PC-9 (cell line): Measurements from ENCODE around the gene NEDD4. TPM values are rescaled to one million over a fixed set of nuclear protein-coding genes. Genes with fewer than 3 reads are reported as not detected.
"Not testable (repeated sequence)": the region's sequence is repeated elsewhere in the genome, so short reads cannot be mapped to it uniquely, and the experiment has no call there.

Experiments used
- BruUV-seq: library from RNA; stranded (reverse); fragments of 400-500 nt; replicated peaks from 2 replicates; lab custom pipeline; 2021; lab: Mats Ljungman, UMichigan
- CTCF ChIA-PET: fragments of 300-600 bp; sonication (Branson Sonifier 250); formaldehyde crosslinking; loops from one replicate; lab custom pipeline; 2022; ENCODE audit warnings: antibody characterized with exemption; lab: Charles Lee
- POLR2A ChIA-PET: fragments of 300-600 bp; sonication (Branson Sonifier 250); formaldehyde crosslinking; loops from one replicate; lab custom pipeline; 2022; ENCODE audit warnings: antibody characterized with exemption; ENCODE audit not compliant: unreplicated experiment; lab: Charles Lee
- DNase-seq, 2 experiments: peaks; one replicate each; pipeline versions ENCODE4 v3.0.0 to v3.0.0-alpha.2; 2015 to 2022; ENCODE audit warnings: mixed read lengths in 1 of 2
- H2AFZ ChIP-seq: fragments of 200-600 bp; sonication (generic); 2 replicates; pipeline ENCODE4 v1.8.1; 2017; ENCODE audit warnings: antibody characterized with exemption
- H3F3A ChIP-seq: fragments of 200-600 bp; sonication (generic); 2 replicates; pipeline ENCODE4 v1.8.1; 2017; ENCODE audit warnings: antibody characterized with exemption, mild to moderate bottlenecking, low read depth; ENCODE audit not compliant: insufficient read depth
- H3K27ac ChIP-seq: fragments of 200-600 bp; sonication (generic); 2 replicates; pipeline ENCODE4 v1.6.1; 2016; ENCODE audit warnings: mixed run types
- H3K27me3 ChIP-seq: fragments of 200-600 bp; sonication (generic); 2 replicates; pipeline ENCODE4 v1.6.1; 2016; ENCODE audit warnings: low read depth, mixed run types; ENCODE audit not compliant: insufficient read depth
- H3K36me3 ChIP-seq: fragments of 200-600 bp; sonication (generic); 2 replicates; pipeline ENCODE4 v1.6.1; 2016; ENCODE audit warnings: low read depth, mixed run types
- H3K4me1 ChIP-seq: fragments of 200-600 bp; sonication (generic); replicated peaks from 2 replicates; pipeline ENCODE4 v1.6.1; 2016; ENCODE audit warnings: mixed run types; ENCODE audit not compliant: insufficient read depth
- H3K4me2 ChIP-seq: fragments of 200-600 bp; sonication (generic); 2 replicates; pipeline ENCODE4 v1.6.1; 2017; ENCODE audit warnings: mixed run types
- H3K4me3 ChIP-seq: fragments of 200-600 bp; sonication (generic); 2 replicates; pipeline ENCODE4 v1.6.1; 2016; ENCODE audit warnings: mixed run types
- H3K79me2 ChIP-seq: fragments of 200-600 bp; sonication (generic); 2 replicates; pipeline ENCODE4 v1.6.1; 2017; ENCODE audit warnings: low read depth, mixed run types
- H3K9me2 ChIP-seq: fragments of 200-600 bp; sonication (generic); 2 replicates; pipeline ENCODE4 v1.8.1; 2017; ENCODE audit warnings: mild to moderate bottlenecking; ENCODE audit not compliant: insufficient read depth
- H3K9me3 ChIP-seq: fragments of 200-600 bp; sonication (generic); 2 replicates; pipeline ENCODE4 v1.8.1; 2016; ENCODE audit warnings: low read depth; ENCODE audit not compliant: insufficient read depth
- H4K20me1 ChIP-seq: fragments of 200-600 bp; sonication (generic); 2 replicates; pipeline ENCODE4 v1.8.1; 2017; ENCODE audit not compliant: insufficient read depth
- CTCF ChIP-seq: fragments of 200-600 bp; sonication (generic); conservative IDR thresholded peaks from 2 replicates; pipeline ENCODE4 v1.6.1; 2017; ENCODE audit warnings: mixed run types, antibody characterized with exemption, mild to moderate bottlenecking, moderate library complexity
- EZH2 ChIP-seq: fragments of 200-600 bp; sonication (generic); IDR thresholded peaks from 2 replicates; pipeline ENCODE4 v1.8.0; 2017; ENCODE audit warnings: antibody characterized with exemption, low read depth
- intact Hi-C: fragments of 100-400 bp; cut with micrococcal nuclease; formaldehyde crosslinking; loops from one replicate; pipeline ENCODE4 v1.10.0; 2022; ENCODE audit not compliant: unreplicated experiment
- total RNA-seq: library from RNA; stranded (reverse); gene quantifications from 2 replicates; pipeline ENCODE4 v1.2.3, GENCODE V29; 2021

Gene NEDD4
- total RNA-seq, 1 experiment from 2014 or later, result 24.5 TPM

GRCh38 chr15:55846116-55846707 is 147.2 kb downstream of the NEDD4 start:
- H4K20me1 ChIP-seq, result no peaks in the 10 kb centered on the region
- H3K79me2 ChIP-seq, result no peaks in the 10 kb centered on the region
- H3K9me2 ChIP-seq, result no peaks in the 10 kb centered on the region
- H3K36me3 ChIP-seq, result no peaks in the 10 kb centered on the region
- ChIA-PET CTCF (interaction anchor here (0.5 to 1.6 kb wide), 5 partner anchors 188 to 317 kb away, joined by 3 to 8 read pairs (median 6); no protein-coding TSS in a partner anchor), POLR2A (no interaction called here)
- H3F3A ChIP-seq, result no peaks in the 10 kb centered on the region
- H3K4me3 ChIP-seq, result no peak overlapping the region
- no peak overlapping the region for H3K4me2 ChIP-seq
- DNase-seq, result peak; percentile 32 to 41
- H3K27ac ChIP-seq, result no peak overlapping the region
- no peaks in the 10 kb centered on the region for H3K9me3 ChIP-seq
- H3K4me1 ChIP-seq, result no peaks in the 10 kb centered on the region
- BruUV-seq, result no TSS peak
- TF ChIP-seq CTCF (peak; percentile 91), EZH2 (no peak)
- no peak overlapping the region for H2AFZ ChIP-seq
- intact Hi-C loops, result loop anchor here (1.0 kb wide), 1 partner anchor 198 kb away; no protein-coding TSS in a partner anchor
- H3K27me3 ChIP-seq, result no peaks in the 10 kb centered on the region

- H3K27ac ChIP-seq, H3K9me2 ChIP-seq, H3K27me3 ChIP-seq, H3K36me3 ChIP-seq, H3K4me3 ChIP-seq, H3F3A ChIP-seq, H3K79me2 ChIP-seq, DNase-seq, H2AFZ ChIP-seq, H3K4me2 ChIP-seq, H3K9me3 ChIP-seq, intact Hi-C loops, H3K4me1 ChIP-seq, H4K20me1 ChIP-seq, BruUV-seq: not testable (repeated sequence)
- ChIA-PET POLR2A (interaction anchor here (0.7 kb wide), 1 partner anchor 626 kb away, joined by 6 read pairs; no protein-coding TSS in a partner anchor), CTCF (interaction anchor here (0.6 kb wide), 1 partner anchor 74 kb away, joined by 3 read pairs; no protein-coding TSS in a partner anchor)
These were observed 150.5 kb downstream of the NEDD4 start for GRCh38 chr15:55842897-55843296.

DNA sequence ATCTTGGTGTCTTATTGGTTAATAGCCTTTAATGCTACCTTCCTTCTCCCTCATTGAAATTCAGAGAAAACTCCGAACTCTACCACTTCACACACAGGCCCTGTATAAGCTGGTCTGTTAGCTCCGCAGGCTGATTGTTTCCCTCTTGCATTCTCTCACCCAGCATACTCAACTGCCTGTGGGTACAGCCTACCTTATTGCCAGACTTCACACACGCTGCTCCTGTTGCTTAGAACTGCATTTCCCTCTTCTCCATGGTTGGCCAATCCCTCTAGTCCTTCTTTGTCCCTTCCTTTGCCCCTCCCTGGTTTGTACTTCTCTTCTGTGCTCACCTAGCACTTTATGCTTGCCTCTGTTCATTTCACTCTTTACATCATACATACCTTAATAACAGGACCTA is 157.5 kb downstream of the NEDD4 start:
- no peak overlapping the region for H3K4me2 ChIP-seq
- H3K9me3 ChIP-seq, result no peaks in the 10 kb centered on the region
- H3K4me1 ChIP-seq, result no peaks in the 10 kb centered on the region
- DNase-seq, result no peak
- no peak overlapping the region for H3K4me3 ChIP-seq
- no TSS peak for BruUV-seq
- no peaks in the 10 kb centered on the region for H4K20me1 ChIP-seq
- H2AFZ ChIP-seq, result no peak overlapping the region
- H3F3A ChIP-seq, result no peaks in the 10 kb centered on the region
- POLR2A ChIA-PET, result no interaction called here
- CTCF ChIA-PET, result no interaction called here
- H3K79me2 ChIP-seq, result no peaks in the 10 kb centered on the region
- H3K27me3 ChIP-seq, result no peaks in the 10 kb centered on the region
- no peaks in the 10 kb centered on the region for H3K9me2 ChIP-seq
- H3K27ac ChIP-seq, result no peak overlapping the region
- TF ChIP-seq CTCF (no peak), EZH2 (no peak)
- H3K36me3 ChIP-seq, result no peaks in the 10 kb centered on the region
- intact Hi-C loops, result no loop called here

GRCh38 chr15:55834331-55834730 is 159.1 kb downstream of the NEDD4 start:
- POLR2A ChIA-PET, result no interaction called here
- no peaks in the 10 kb centered on the region for H3K9me3 ChIP-seq
- no peak overlapping the region for H3K27ac ChIP-seq
- DNase-seq, result no peak
- no peaks in the 10 kb centered on the region for H3K27me3 ChIP-seq
- H3K9me2 ChIP-seq, result no peaks in the 10 kb centered on the region
- no peak for TF ChIP-seq EZH2
- TF ChIP-seq CTCF, result no peak
- no peak overlapping the region for H3K4me2 ChIP-seq
- H3K4me3 ChIP-seq, result no peak overlapping the region
- CTCF ChIA-PET, result no interaction called here
- no peaks in the 10 kb centered on the region for H3K79me2 ChIP-seq
- no peaks in the 10 kb centered on the region for H3K4me1 ChIP-seq
- intact Hi-C loops, result no loop called here
- no peak overlapping the region for H2AFZ ChIP-seq
- H4K20me1 ChIP-seq, result no peaks in the 10 kb centered on the region
- H3F3A ChIP-seq, result no peaks in the 10 kb centered on the region
- BruUV-seq, result no TSS peak
- no peaks in the 10 kb centered on the region for H3K36me3 ChIP-seq
